AG09309 (cell line): ENCODE measurements around the gene MAFG.

Source experiments
- DNase-seq: peaks from one replicate; pipeline ENCODE4 v3.0.0-alpha.2; 2010; ENCODE audit warnings: low read depth
- H3K4me3 ChIP-seq: 2 replicates; pipeline ENCODE4 v1.5.1; 2011; ENCODE audit warnings: mild to moderate bottlenecking, low read depth, low read length, moderate library complexity; ENCODE audit not compliant: control insufficient read depth
- CTCF ChIP-seq: IDR thresholded peaks from 2 replicates; pipeline ENCODE4 v1.5.1; 2011; ENCODE audit warnings: mild to moderate bottlenecking, low read depth, low read length, inconsistent platforms; ENCODE audit not compliant: insufficient read depth, control insufficient read depth; ENCODE audit errors: missing control alignments

Gene MAFG

GRCh38 chr17:81905993-81906392, 21.5 kb downstream of the MAFG start:
- no peak overlapping the region for H3K4me3 ChIP-seq
- DNase-seq = no peak
- TF ChIP-seq CTCF = no peak

DNA sequence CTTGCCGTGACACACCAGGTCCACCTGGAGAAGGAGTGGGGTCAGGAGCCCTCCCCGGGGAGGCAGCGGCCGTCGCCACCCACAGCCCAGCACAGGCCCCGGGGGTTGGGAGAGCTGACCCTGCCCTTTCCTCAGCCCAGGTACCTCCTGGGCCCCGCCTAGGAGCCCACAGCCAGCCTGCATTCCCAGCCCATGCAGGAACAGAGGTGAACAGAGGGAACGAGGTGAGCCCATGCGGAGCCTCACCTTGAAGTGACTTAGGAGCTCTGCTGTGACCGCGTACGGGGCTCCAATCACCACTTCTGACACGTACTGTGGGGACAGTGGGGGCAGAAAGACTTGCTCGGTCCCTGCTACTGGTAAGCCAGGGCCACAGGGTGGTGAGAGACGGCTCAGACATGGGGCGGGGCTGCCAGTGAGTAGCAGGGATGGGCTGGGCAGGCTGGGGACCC, 22.1 kb downstream of the MAFG start:
- no peak for DNase-seq
- no peak for TF ChIP-seq CTCF
- H3K4me3 ChIP-seq = no peak overlapping the region

DNA sequence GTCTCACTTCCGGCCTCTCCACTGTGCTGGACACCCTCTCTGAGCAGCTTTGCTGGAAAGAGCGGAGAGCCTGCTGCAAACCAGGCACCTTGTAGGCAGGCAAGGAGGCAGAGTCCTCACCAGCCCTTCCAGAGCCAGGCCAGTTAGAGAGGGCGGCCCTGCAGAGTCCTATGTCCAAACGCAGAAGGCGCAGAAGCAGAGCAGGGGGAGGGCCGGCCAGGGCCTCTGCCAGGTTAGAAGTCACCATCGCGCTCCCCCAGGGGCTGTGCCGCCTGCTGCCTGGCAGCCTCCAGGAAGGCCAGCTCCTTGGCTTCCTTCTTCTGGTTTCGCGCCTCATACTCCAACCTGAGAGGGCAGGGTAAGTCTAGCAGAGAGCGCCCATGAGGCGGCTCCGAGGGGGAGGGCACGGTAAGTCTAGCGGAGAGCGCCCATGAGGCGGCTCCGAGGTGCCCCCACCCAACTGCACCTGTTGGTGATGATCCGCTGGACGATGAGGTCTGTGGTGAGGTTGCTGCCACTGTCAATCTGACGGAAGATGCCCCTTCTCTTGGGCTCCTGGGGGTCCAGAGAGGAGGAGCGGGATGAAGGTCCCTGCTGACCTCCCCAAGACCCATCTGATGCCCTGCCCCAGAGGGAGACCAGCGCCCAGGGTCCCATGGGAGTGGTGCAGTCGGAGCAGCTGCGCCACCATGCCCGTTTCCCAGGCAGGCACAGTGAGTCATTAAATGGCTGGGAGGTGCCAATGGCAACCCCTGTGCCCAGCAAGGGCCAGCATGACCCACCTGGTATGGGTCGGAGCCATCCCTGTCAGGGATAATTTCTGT, 22.7 kb downstream of the MAFG start:
- no peak for TF ChIP-seq CTCF
- DNase-seq = no peak
- H3K4me3 ChIP-seq = no peak overlapping the region

DNA sequence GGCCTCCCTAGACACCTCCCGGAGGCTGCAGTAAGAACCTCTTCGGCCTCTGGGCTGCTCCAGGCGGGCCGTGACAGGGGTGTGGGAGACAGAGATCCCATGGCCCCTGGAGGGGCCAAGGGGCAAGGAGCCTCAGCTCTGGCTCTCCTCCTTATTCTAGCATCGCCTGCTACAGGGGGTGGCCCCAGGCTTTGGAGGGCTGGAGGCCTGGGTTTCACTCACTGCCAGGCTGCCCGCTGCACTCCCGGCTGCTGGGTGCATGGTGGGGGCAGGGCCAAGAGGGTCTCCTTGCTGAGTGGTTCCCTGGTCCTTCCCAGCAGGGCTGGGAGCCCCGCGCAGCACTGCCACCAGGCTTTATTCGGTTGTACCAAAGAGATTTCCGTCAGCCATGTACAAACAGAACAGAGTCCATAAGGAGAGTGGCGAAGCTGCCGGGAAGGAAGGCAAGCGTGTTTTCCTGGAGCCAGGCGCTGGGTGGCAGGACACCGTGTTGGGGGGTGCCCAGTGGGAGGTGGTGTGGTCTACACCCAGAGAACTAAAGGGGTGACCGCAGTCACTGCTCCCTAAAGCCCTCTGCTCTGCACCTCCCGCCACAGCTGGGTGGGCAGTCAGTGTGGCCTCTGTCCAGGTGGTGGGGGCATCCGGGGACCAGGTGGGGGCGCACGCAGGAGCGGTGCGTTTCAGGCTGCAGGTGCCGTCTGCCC, 23.5 kb downstream of the MAFG start:
- TF ChIP-seq CTCF = no peak
- H3K4me3 ChIP-seq = no peak overlapping the region
- no peak for DNase-seq

- no peak for DNase-seq
- H3K4me3 ChIP-seq = no peak overlapping the region
- no peak for TF ChIP-seq CTCF
These were observed 24.1 kb downstream of the MAFG start for GRCh38 chr17:81903415-81903831.

- no peak overlapping the region for H3K4me3 ChIP-seq
- TF ChIP-seq CTCF = no peak
- no peak for DNase-seq
These were observed 24.7 kb downstream of the MAFG start for GRCh38 chr17:81902653-81903414.
